Esophagus muscularis mucosa (tissue), 3 donors: Measurements from ENCODE around the gene CFAP57.

ENCODE experiments used
- EP300 ChIP-seq: sonication (generic); formaldehyde crosslinking; IDR thresholded peaks from one replicate; pipeline ENCODE4 v1.6.1; 2017; ENCODE audit warnings: antibody characterized with exemption
- TF ChIP-seq, protein P1 (sequence below), 3 experiments: fragments of 200-600 bp in 2 of 3; fragments of 450-650 bp in 1 of 3; sonication (generic) in 2 of 3; IDR thresholded peaks; one replicate each; pipeline ENCODE4 v1.5.1; 2017 to 2019; ENCODE audit warnings: antibody characterized with exemption in 3 of 3, mild to moderate bottlenecking in 2 of 3, moderate library complexity in 1 of 3

DNA sequence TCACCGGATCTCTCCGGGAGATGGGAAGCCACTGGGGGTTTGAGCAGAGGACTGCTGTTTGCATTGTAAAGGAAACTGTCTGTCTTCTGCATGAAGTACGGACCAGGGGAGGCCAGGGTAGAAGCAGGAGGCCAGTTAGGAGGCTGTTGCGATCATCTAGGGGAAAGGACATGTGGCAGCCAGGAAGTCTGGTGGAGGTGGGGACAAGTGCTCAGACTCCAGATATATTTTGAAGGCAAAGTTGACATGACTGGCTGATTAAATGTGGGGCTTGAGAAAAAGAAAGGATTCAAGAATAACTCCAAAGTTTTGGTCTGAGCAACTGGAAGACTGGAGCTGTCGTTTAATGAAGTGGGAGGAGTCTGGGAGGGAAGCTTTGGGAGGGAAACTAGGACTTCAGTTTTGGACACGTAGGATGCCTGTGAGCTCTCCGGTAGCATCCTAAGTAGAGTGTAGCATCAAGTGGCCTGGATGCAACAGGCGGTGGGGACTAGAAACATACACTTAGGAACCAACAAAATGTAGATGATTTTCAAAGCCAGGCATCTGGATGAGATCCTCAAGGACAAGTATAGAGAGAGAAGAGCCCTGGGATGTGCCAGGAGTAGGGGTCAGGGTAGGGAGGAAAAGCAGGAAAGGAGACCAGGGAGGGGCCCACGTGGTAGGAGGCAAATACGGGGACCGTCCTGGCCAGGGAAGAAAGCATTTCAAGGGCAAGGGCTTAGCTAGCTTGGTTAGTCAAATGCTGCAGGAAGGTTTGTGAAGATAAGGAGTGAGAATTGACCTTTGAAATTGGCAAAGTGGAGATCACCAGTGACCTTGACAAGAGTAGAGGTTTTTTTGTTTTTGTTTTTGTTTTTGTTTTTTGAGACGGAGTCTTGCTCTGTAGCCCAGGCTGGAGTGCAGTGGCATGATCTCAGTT, 116.9 kb downstream of the CFAP57 start:
- TF ChIP-seq, protein P1, sequence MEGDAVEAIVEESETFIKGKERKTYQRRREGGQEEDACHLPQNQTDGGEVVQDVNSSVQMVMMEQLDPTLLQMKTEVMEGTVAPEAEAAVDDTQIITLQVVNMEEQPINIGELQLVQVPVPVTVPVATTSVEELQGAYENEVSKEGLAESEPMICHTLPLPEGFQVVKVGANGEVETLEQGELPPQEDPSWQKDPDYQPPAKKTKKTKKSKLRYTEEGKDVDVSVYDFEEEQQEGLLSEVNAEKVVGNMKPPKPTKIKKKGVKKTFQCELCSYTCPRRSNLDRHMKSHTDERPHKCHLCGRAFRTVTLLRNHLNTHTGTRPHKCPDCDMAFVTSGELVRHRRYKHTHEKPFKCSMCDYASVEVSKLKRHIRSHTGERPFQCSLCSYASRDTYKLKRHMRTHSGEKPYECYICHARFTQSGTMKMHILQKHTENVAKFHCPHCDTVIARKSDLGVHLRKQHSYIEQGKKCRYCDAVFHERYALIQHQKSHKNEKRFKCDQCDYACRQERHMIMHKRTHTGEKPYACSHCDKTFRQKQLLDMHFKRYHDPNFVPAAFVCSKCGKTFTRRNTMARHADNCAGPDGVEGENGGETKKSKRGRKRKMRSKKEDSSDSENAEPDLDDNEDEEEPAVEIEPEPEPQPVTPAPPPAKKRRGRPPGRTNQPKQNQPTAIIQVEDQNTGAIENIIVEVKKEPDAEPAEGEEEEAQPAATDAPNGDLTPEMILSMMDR (IDR thresholded peaks at IDR 0.05) = no peak
- TF ChIP-seq EP300 = no peak
